ENCODE results near the gene TRIM56. TPM values are rescaled to one million over a fixed set of nuclear protein-coding genes. Genes with fewer than 3 reads are reported as not detected.
"Not testable (repeated sequence)": the region's sequence is repeated elsewhere in the genome, so short reads cannot be mapped to it uniquely, and the experiment has no call there.

The TRIM56 gene
- total and polyA plus RNA-seq, 2 of the 13 experiments (the other 11 are each of a cell fraction or from before 2014, with no cell fraction given): 3.2 to 7.1 TPM

DNA sequence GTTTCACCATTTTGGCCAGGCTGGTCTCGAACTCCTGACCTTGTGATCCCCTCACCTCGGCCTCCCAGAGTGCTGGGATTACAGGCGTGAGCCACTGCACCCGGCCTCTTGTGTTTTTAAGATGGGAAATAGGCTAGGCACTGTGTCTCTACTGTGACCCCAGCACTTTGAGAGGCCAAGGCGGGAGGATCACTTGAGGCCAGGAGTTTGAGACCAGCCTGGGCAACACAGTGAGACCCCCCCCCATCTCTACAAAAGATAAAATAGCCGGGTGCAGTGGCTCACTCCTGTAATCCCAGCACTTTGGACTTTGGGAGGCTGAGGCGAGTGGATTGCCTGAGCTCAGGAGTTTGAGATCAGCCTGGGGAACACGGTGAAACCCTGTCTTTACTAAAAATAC, 9.1 kb upstream of the TRIM56 start:
- BruUV-seq (replicated peaks); FAIRE-seq; H3K4me2 ChIP-seq (ENCODE audit: low read depth, low read length); ATAC-seq; H3K36me3 ChIP-seq (replicated peaks in 1 of 2; ENCODE audit: control insufficient read depth in 1 of 2, insufficient read depth in 2 of 2, low read length in 2 of 2); H2AFZ ChIP-seq (ENCODE audit: low read length); H3K27me3 ChIP-seq (ENCODE audit: control insufficient read depth in 1 of 2, insufficient read depth in 2 of 2, low read length in 2 of 2); in situ Hi-C loops (cut with HindIII; ENCODE audit: extremely low pct_ligation_motif_present, low pct_unique_long_range_greater_than_20kb); DNase-seq (ENCODE audit: low spot score); H3K27ac ChIP-seq (ENCODE audit: extremely low read length, insufficient read depth, low read length); CTCF ChIA-PET (ENCODE audit: low intra/inter-chr PET ratio, low total read pairs); H4K20me1 ChIP-seq (ENCODE audit: insufficient read depth, low read length); H3K79me2 ChIP-seq (ENCODE audit: insufficient read depth, low read length); H3K9ac ChIP-seq (ENCODE audit: insufficient read depth, low read depth, low read length); POLR2A ChIA-PET; H3K4me3 ChIP-seq (replicated peaks in 1 of 3; ENCODE audit: insufficient read depth in 1 of 3, low read depth in 2 of 3, low read length in 3 of 3); H3K9me3 ChIP-seq (ENCODE audit: low read length): not testable (repeated sequence)
- intact Hi-C loops (cut with micrococcal nuclease; ENCODE audit: unreplicated experiment): loop anchor here (2.0 to 5.0 kb wide), 2 partner anchors 109 to 179 kb away; partner anchors contain the start of gene ACHE
- TF ChIP-seq ZNF121 (CRISPR knock-in tag; IDR thresholded peaks at IDR 0.05) (peak; percentile 67; the same call in 1 of the 2 replicates), ZMYM3 (CRISPR knock-in tag; IDR thresholded peaks at IDR 0.05) (peak; percentile 16; the same call in 1 of the 2 replicates)
- TF ChIP-seq, protein P1, sequence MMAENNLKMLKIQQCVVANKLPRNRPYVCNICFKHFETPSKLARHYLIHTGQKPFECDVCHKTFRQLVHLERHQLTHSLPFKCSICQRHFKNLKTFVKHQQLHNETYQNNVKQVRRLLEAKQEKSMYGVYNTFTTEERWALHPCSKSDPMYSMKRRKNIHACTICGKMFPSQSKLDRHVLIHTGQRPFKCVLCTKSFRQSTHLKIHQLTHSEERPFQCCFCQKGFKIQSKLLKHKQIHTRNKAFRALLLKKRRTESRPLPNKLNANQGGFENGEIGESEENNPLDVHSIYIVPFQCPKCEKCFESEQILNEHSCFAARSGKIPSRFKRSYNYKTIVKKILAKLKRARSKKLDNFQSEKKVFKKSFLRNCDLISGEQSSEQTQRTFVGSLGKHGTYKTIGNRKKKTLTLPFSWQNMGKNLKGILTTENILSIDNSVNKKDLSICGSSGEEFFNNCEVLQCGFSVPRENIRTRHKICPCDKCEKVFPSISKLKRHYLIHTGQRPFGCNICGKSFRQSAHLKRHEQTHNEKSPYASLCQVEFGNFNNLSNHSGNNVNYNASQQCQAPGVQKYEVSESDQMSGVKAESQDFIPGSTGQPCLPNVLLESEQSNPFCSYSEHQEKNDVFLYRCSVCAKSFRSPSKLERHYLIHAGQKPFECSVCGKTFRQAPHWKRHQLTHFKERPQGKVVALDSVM (CRISPR knock-in tag; IDR thresholded peaks at IDR 0.05): peak; percentile 68
- 4% methylated on average over 5 of the region's 8 CpGs for WGBS (ENCODE audit: low lambda C conversion rate)
- peaks cover 23% of the 10 kb centered on the region for H3K4me1 ChIP-seq (ENCODE audit: insufficient read depth, low read length)

DNA sequence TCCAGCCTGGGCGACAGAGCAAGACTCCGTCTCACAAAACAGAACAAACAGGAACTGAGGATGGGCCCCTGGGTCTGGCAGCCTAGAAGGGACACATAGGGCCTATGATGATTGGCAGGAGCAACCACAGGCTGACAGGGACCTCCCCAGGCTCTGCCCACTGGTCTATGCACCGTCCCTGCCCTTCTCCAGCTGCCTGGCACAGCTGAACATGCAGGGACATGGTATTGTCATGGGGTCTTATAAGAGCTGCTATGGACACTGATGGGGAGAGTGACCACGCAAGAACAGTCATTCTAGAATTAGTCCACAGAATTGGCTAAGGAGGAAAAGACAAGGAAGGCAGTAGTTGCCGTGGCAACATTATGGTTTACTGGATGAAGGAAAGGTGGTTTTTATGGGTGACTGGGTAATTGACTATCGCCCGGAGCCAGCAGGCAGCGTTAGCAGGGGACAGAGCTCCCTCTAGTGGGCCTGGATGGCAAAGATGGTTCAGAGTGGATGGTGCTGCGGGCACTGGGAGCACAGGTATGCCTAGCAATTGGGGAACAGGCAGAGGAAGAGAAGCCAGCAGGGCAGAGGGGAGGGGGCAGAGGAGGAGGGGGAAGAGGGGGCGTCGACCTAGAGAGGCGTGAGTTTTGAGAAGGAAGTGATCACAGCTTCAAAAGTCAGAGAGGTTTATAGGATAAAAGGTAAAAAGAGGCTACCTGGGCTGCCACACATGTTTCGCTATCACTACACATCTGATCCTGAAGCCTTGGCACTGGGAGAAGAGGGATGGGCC, 7.8 kb upstream of the TRIM56 start:
- FAIRE-seq (peak; percentile 39), DNase-seq (ENCODE audit: low spot score) (peak; percentile 48), ATAC-seq (peak; percentile 99)
- H3K36me3 ChIP-seq (replicated peaks in 1 of 2; ENCODE audit: control insufficient read depth in 1 of 2, insufficient read depth in 2 of 2, low read length in 2 of 2): no peaks in the 10 kb centered on the region
- CTCF ChIA-PET (ENCODE audit: low intra/inter-chr PET ratio, low total read pairs): interaction anchor here (0.7 to 1.5 kb wide), 5 partner anchors 61 to 183 kb away, joined by 3 to 6 read pairs (median 4); partner anchors contain the start of gene ACHE
- H3K9ac ChIP-seq (ENCODE audit: insufficient read depth, low read depth, low read length): no peak overlapping the region
- no peak overlapping the region for H3K4me3 ChIP-seq (replicated peaks in 1 of 3; ENCODE audit: insufficient read depth in 1 of 3, low read depth in 2 of 3, low read length in 3 of 3)
- peaks cover 16% of the 10 kb centered on the region for H3K4me1 ChIP-seq (ENCODE audit: insufficient read depth, low read length)
- no peak overlapping the region for H3K27ac ChIP-seq (ENCODE audit: extremely low read length, insufficient read depth, low read length)
- H3K79me2 ChIP-seq (ENCODE audit: insufficient read depth, low read length): no peaks in the 10 kb centered on the region
- no peaks in the 10 kb centered on the region for H4K20me1 ChIP-seq (ENCODE audit: insufficient read depth, low read length)
- H3K4me2 ChIP-seq (ENCODE audit: low read depth, low read length): peak overlapping the region; percentile 4; the same call in 1 of the 2 replicates
- 0 out of 5 replicates have a peak, but pooled peaks cover 0 to 3% of the 10 kb centered on the region in 2 experiments for H3K27me3 ChIP-seq (ENCODE audit: control insufficient read depth in 1 of 2, insufficient read depth in 2 of 2, low read length in 2 of 2)
- no peak overlapping the region for H2AFZ ChIP-seq (ENCODE audit: low read length)
- BruUV-seq (replicated peaks): no TSS peak
- intact Hi-C loops (cut with micrococcal nuclease; ENCODE audit: unreplicated experiment): loop anchor here (2.0 to 5.0 kb wide), 2 partner anchors 111 to 180 kb away; partner anchors contain the start of gene ACHE
- H3K9me3 ChIP-seq (ENCODE audit: low read length): no peaks in the 10 kb centered on the region
- 16% methylated on average over 12 of the region's 13 CpGs for WGBS (ENCODE audit: low lambda C conversion rate)
- in situ Hi-C loops (cut with HindIII; ENCODE audit: extremely low pct_ligation_motif_present, low pct_unique_long_range_greater_than_20kb): no loop called here
- POLR2A ChIA-PET: interaction anchor here (1.5 kb wide), 1 partner anchor 45 kb away, joined by 6 read pairs; no protein-coding TSS in a partner anchor
- TF ChIP-seq, protein P2, sequence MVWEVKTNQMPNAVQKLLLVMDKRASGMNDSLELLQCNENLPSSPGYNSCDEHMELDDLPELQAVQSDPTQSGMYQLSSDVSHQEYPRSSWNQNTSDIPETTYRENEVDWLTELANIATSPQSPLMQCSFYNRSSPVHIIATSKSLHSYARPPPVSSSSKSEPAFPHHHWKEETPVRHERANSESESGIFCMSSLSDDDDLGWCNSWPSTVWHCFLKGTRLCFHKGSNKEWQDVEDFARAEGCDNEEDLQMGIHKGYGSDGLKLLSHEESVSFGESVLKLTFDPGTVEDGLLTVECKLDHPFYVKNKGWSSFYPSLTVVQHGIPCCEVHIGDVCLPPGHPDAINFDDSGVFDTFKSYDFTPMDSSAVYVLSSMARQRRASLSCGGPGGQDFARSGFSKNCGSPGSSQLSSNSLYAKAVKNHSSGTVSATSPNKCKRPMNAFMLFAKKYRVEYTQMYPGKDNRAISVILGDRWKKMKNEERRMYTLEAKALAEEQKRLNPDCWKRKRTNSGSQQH (CRISPR knock-in tag; IDR thresholded peaks at IDR 0.05; ENCODE audit: low read depth): no peak
- TF ChIP-seq, protein P3, sequence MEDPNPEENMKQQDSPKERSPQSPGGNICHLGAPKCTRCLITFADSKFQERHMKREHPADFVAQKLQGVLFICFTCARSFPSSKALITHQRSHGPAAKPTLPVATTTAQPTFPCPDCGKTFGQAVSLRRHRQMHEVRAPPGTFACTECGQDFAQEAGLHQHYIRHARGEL (CRISPR knock-in tag; IDR thresholded peaks at IDR 0.05): no peak
- TF ChIP-seq, protein P4, sequence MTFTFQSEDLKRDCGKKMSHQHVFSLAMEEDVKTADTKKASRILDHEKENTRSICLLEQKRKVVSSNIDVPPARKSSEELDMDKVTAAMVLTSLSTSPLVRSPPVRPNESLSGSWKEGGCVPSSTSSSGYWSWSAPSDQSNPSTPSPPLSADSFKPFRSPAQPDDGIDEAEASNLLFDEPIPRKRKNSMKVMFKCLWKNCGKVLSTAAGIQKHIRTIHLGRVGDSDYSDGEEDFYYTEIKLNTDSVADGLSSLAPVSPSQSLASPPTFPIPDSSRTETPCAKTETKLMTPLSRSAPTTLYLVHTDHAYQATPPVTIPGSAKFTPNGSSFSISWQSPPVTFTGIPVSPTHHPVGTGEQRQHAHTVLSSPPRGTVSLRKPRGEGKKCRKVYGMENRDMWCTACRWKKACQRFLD (CRISPR knock-in tag; IDR thresholded peaks at IDR 0.05; ENCODE audit: borderline replicate concordance): no peak
- TF ChIP-seq, protein P1 (CRISPR knock-in tag; IDR thresholded peaks at IDR 0.05): no peak
- 0 out of 2 replicates have a peak, but pooled peaks have one; percentile 27 for TF ChIP-seq KAT8 (CRISPR knock-in tag; IDR thresholded peaks at IDR 0.05)
